Neural crest cell (in vitro differentiated cells): ENCODE results near the gene LRFN5. TPM values are rescaled to one million over a fixed set of nuclear protein-coding genes. Genes with fewer than 3 reads are reported as not detected.
"Not testable (repeated sequence)": the region's sequence is repeated elsewhere in the genome, so short reads cannot be mapped to it uniquely, and the experiment has no call there.

Source experiments
- DNase-seq: peaks from one replicate; pipeline ENCODE4 v3.0.0; 2021; ENCODE audit warnings: low read depth, mixed read lengths, low spot score
- H3K27ac Mint-ChIP-seq: one replicate; pipeline ENCODE4 v1.8.0; 2021; ENCODE audit warnings: mild to moderate bottlenecking, mixed read lengths; ENCODE audit not compliant: unreplicated experiment
- H3K27me3 Mint-ChIP-seq: 2 replicates; pipeline ENCODE4 v1.8.0; 2021; ENCODE audit warnings: low read depth, mild to moderate bottlenecking, mixed read lengths
- H3K36me3 Mint-ChIP-seq: 2 replicates; pipeline ENCODE4 v1.8.0; 2021; ENCODE audit warnings: low read depth, mild to moderate bottlenecking, mixed read lengths
- H3K4me1 Mint-ChIP-seq: 2 replicates; pipeline ENCODE4 v1.8.0; 2021; ENCODE audit warnings: mixed read lengths
- H3K4me3 Mint-ChIP-seq: one replicate; pipeline ENCODE4 v1.8.0; 2021; ENCODE audit warnings: mild to moderate bottlenecking, mixed read lengths
- H3K9me3 Mint-ChIP-seq: 2 replicates; pipeline ENCODE4 v1.8.0; 2021; ENCODE audit warnings: mixed read lengths
- CTCF ChIP-seq: fragments of 200-600 bp; sonication (generic); conservative IDR thresholded peaks from 2 replicates; pipeline ENCODE4 v1.5.0; 2021; ENCODE audit warnings: antibody characterized with exemption, mild to moderate bottlenecking
- total RNA-seq: library from RNA; stranded (reverse); gene quantifications from 2 replicates; pipeline ENCODE4 v1.2.1, GENCODE V29; 2021

The LRFN5 gene
- total RNA-seq, 1 donor from 2014 or later = 1.3 TPM

DNA sequence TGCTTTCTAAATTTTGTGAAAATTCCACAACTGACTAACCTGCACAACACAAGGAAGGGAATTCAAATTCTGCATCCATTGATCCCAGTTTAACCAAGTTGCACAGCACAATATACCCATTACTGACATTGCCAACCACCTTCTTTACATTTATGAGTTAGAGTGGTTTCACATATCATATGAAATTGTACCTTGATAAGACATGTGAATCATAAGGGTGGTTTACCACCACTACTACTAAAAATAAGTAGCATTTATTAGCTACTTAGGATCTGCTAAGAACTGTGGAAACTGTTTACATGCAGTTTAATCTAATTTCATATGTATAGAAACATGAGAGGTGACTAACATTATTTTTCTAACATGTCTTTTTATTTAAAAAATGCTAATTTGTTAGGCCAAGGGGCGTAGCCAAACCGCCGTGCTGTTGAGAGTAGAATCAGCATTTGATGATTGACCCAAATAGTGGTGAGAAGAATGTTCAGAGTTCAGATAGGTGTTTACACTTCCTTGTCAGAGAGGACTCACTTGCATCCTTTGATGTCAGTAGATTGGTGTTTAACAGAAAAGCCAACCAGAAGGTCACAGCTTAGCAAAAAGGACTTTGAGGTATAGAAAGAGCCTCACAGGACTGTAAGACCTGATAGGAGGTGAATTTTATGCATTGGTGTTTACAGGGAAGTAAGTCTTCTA lies 56.2 kb downstream of the LRFN5 start:
- Mint-ChIP-seq H3K36me3 (no peaks in the 10 kb centered on the region), H3K4me1 (no peaks in the 10 kb centered on the region), H3K27me3 (no peaks in the 10 kb centered on the region), H3K4me3 (no peak overlapping the region), H3K27ac (no peak overlapping the region), H3K9me3 (no peaks in the 10 kb centered on the region)
- no peak for DNase-seq
- no peak for TF ChIP-seq CTCF

DNA sequence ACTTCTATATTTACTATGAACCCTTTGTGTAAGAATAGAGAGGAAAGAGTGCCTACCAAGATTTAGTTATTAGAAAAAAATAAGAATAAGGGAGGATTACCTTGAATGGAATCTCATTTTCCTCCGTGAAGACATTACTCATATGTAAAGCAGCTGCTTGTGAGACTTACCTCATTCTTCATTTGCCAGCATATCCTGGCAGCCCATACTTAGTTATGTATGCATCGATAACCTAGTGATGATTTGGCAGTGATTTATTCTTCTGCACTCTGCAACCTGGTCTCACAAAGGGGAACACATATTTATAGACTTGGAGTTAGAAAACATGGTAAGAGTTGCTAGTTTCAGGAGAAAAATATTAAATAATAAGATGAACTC lies 56.8 kb downstream of the LRFN5 start:
- Mint-ChIP-seq H3K27ac (no peak overlapping the region), H3K4me1 (no peaks in the 10 kb centered on the region), H3K9me3 (no peaks in the 10 kb centered on the region), H3K4me3 (no peak overlapping the region), H3K27me3 (no peaks in the 10 kb centered on the region), H3K36me3 (no peaks in the 10 kb centered on the region)
- no peak for TF ChIP-seq CTCF
- no peak for DNase-seq

- Mint-ChIP-seq H3K9me3 (no peaks in the 10 kb centered on the region), H3K27me3 (no peaks in the 10 kb centered on the region), H3K4me3 (no peak overlapping the region), H3K36me3 (no peaks in the 10 kb centered on the region), H3K27ac (no peak overlapping the region), H3K4me1 (no peaks in the 10 kb centered on the region)
- DNase-seq = no peak
- TF ChIP-seq CTCF = no peak
Measured at GRCh38 chr14:41666301-41666700, 59.6 kb downstream of the LRFN5 start.

DNA sequence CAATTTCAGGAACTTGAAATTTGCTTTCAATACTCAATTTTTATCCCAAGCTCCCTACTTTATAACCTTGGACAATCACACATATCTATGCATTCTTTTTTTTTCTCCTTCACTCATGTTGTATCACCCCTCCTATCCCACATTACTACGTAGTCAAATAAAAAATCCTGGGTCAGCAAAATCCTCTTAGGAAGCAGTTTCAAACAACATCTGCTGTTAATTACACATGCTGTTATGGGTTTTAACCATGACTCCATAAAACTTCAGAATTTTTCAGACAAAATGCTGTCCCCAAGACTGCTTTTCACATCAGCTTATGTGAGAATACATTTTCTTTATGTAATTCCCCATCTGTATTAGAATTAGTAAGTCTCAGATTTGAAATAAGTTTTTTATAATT lies 61.7 kb downstream of the LRFN5 start:
- no peak overlapping the region for H3K4me3 Mint-ChIP-seq
- no peaks in the 10 kb centered on the region for H3K9me3 Mint-ChIP-seq
- no peaks in the 10 kb centered on the region for H3K4me1 Mint-ChIP-seq
- no peaks in the 10 kb centered on the region for H3K27me3 Mint-ChIP-seq
- DNase-seq = no peak
- no peak for TF ChIP-seq CTCF
- no peaks in the 10 kb centered on the region for H3K36me3 Mint-ChIP-seq
- H3K27ac Mint-ChIP-seq = no peak overlapping the region

DNA sequence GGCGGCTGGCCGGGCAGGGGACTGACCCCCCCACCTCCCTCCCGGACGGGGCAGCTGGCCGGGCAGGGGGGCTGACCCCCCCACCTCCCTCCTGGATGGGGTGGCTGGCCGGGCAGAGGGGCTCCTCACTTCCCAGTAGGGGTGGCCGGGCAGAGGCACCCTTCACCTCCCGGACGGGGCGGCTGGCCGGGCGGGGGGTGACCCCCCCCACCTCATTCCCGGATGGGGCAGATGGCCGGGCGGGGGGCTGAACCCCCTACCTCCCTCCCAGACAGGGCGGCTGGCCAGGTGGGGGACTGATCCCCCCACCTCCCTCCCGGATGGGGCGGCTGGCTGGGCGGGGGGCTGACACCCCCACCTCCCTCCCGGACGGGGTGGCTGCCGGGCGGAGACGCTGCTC lies 66.9 kb downstream of the LRFN5 start:
- DNase-seq, H3K27ac Mint-ChIP-seq, H3K36me3 Mint-ChIP-seq, H3K4me1 Mint-ChIP-seq, H3K9me3 Mint-ChIP-seq, H3K4me3 Mint-ChIP-seq, H3K27me3 Mint-ChIP-seq: not testable (repeated sequence)

- H3K27ac Mint-ChIP-seq, H3K4me3 Mint-ChIP-seq, H3K4me1 Mint-ChIP-seq, H3K36me3 Mint-ChIP-seq, DNase-seq, H3K9me3 Mint-ChIP-seq, H3K27me3 Mint-ChIP-seq: not testable (repeated sequence)
Measured at GRCh38 chr14:41674511-41674971, 67.9 kb downstream of the LRFN5 start.
